ENCODE data around the gene KIF11.
"Not testable (repeated sequence)": the region's sequence is repeated elsewhere in the genome, so short reads cannot be mapped to it uniquely, and the experiment has no call there.

Gene KIF11

DNA sequence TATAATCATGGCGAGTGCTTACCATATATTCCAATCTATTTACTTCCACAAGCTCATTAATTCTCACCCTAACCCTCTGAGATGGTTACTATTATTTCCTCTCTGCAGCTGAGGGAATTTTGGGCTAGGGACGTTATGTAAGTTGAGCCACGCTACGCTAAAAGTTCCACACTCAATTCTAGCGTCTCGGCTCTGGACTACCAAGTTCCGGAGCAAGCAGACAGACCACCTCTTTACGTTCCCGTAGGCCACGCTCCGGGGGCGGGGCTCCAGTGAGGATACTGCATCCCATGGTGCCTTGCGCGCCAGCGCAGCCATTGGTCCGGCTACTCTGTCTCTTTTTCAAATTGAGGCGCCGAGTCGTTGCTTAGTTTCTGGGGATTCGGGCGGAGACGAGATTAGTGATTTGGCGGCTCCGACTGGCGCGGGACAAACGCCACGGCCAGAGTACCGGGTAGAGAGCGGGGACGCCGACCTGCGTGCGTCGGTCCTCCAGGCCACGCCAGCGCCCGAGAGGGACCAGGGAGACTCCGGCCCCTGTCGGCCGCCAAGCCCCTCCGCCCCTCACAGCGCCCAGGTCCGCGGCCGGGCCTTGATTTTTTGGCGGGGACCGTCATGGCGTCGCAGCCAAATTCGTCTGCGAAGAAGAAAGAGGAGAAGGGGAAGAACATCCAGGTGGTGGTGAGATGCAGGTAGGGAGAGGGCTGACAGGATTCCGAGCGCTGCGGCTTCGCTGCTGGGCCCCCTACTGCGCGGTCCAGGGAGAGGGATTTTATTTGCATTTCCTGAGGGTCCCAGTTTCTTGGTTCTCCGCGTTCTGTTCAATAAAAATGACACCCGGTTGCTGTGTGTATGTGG lies at the start of gene KIF11:
TSS of gene KIF11 (plus strand) at position 370 of the 858 bp plus-strand sequence. CDS start at position 616, 246 bp downstream.
- DNase-seq (ENCODE audit: low spot score) = peak; percentile 98

DNA sequence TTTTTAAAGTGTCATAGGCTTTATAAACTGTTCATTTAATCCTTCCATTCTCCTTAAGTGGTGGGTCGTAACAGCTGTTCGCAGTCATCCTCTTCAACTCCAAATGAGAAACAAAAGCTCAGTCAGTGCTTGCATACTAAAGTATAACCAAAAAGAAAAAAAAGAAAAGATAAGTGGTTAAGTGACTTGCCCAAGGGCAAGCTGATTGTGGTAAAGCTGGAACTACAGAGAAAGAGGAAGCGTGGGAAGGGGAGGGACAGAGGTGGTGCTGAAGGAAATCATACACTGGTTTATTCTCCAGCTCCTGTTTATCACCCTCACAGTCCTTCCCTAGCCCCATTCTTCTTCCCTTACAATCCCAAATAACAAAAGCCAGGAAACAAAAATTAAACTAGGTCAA lies 48.6 kb upstream of the KIF11 start:
- DNase-seq (ENCODE audit: low spot score) = no peak

DNA sequence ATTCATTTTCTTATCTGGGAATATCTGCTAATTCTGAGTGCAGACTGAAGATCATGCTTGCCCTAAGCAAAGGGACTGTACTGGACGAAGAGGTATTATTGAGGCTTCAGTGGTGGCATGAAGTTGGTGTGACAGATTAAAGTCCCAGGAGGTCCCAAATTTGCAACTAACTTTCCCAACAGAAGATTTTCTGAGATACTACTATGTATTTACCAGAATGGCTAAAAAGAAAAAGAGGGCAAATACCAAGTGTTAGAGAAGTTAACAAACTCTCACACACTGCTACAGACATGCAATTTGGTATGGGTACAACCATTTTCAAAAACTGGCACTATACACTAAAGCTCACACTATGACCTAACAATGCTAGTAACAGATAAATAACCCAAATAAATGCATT lies 47.4 kb upstream of the KIF11 start:
- DNase-seq (ENCODE audit: low spot score) = no peak

DNA sequence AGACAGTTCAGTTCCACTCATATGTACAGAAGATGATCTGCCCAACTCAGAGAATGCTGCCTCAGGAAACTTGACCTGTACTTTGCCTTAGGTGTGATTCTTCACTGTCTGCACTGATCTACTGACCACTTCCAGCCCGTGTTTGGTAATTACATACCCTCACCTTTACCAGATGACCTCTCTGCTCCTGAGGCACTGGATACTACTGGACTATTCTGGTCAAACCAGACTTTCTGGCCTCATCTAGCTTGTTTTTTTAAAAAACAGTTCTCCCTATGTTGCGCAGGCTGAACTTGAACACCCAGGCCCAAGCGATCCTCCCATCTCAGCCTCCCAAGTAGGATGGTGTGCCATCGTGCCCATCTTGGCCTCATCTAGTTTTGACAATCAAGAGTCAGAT lies 45.3 kb upstream of the KIF11 start:
- no peak for DNase-seq (ENCODE audit: low spot score)

DNA sequence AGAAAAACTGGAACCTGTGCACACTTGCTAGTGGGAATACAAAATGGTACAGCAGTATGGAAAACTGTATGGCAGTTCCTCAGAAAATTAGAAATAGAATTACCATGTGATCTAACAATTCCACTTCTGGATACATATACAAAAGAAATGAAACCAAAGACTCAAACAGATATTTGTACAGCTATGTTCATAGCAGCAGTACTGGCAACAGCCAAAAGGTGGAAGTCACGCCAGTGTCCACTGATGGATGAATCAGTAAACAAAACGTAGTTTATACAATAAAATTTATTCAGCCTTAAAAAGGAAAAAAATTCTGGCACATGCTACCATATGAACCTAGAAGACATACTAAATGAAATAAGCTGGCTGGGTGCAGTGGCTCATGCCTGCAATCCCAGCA lies 42.0 kb upstream of the KIF11 start:
- DNase-seq (ENCODE audit: low spot score) = no peak

DNA sequence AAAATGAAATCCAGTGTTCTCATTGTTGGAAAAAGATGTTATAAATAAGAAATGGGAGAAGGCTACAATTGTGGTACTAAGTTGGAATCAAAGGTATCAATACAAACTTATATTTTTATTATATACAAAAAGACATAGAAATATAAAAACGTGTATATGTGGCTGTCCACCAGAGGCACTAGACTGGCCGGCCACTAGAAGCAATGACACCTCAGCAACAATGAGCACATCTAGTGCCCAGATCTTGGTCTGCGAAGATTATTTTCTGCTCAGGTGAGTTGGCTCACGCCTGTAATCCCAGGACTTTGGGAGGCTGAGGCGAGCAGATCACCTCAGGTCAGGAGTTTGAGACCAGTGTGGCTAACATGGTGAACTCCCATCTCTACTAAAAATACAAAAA lies 40.6 kb upstream of the KIF11 start:
- DNase-seq (ENCODE audit: low spot score) = no peak

DNA sequence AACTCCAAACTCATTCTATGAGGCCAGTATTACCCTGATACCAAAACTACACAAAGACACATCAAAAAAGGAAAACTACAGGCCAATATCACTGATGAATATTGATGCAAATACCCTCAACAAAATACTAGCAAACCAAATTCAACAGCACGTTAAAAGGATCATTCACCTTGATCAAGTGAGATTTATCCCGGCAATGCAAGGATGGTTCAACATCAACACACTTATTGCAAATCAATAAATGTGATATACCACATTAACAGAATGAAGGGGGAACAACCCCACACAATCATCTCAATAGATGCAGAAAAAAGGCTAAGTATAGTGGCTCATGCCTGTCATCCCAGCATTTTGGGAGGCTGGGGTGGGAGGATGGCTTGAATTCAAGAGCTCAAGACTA lies 39.0 kb upstream of the KIF11 start:
- DNase-seq (ENCODE audit: low spot score) = no peak

DNA sequence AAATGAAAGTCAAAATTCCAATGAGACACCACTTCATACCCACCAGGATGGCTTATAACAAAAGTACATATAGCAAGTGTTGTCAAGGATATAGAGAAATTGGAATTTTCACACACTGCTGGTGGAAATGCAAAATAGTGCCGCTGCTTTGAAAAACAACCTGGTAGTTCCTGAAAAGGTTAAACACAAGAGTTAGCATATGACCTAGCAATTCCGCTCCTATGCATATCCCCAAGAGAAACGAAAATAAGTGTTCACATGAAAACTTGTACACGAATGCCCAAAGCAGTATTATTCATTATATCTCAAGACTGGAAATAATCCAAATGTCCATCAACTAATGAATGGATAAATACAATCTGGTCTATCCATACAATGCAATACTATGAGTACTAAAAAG lies 33.9 kb upstream of the KIF11 start:
- DNase-seq (ENCODE audit: low spot score) = no peak

DNA sequence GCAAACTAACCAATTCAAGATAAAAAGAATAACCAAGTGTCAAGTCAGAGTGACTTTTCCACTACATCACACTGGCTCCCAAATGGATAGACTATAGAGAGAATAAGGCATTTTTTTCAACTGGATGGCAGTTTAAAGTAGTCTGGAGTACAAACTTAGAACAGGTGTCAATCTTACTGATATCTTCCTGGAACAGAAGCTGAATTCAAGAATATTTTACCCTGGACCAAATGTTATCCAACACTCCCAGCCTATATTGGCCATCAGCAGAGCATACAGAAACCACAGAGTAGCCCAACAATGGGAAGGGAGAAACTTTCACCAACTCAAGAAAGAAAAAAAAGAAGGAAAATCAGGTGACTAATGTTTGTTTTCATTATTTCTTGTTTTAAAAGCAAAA lies 30.5 kb upstream of the KIF11 start:
- DNase-seq (ENCODE audit: low spot score) = no peak

DNA sequence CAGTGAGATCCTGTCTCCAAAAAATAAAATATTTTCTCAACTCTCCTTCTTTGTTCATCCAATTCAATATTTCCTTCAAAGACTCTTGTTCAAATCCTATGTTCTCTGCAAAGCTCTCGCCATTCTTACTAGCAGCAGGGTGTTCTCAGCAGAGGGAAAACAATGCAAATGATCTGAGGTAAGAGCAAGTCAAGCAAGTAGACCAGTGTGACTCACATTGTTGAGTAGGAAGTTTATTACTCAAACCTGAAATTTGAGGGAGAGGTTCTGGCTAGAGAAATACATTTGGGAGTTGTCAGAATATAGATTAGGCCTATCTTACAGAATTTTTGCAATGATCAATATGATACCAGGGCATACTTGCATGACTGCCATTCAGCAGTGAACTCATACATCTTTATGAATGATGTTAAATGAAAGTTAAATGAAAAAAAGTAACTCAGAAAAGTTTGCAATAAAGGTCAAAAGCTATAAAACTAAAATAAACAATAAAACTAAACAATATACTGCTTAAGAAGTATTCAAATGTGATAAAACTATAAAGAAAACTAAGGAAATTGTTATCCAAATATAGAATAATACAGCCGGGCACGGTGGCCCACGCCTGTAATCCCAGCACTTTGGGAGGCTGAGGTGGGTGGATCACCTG lies 24.9 kb upstream of the KIF11 start:
- DNase-seq (ENCODE audit: low spot score) = no peak

DNA sequence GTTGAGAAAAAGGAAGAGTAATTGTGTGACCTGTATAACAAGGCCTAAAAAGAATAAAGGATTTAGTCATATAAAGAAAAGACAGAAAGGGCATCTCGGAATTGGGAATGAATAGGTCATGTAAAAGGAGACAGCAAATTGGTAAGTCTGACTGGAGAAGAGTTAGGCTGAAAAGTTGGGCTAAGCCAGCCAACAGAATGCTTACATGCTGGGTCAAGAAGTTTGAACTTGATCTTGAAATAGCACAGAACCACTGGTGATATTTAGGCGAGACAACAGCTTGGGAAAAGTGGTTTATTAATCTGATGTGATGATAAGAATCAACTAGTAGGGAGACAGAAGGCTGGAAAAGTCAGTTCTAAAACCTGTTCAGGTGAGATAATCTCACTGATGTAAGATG lies 23.9 kb upstream of the KIF11 start:
- no peak for DNase-seq (ENCODE audit: low spot score)

DNA sequence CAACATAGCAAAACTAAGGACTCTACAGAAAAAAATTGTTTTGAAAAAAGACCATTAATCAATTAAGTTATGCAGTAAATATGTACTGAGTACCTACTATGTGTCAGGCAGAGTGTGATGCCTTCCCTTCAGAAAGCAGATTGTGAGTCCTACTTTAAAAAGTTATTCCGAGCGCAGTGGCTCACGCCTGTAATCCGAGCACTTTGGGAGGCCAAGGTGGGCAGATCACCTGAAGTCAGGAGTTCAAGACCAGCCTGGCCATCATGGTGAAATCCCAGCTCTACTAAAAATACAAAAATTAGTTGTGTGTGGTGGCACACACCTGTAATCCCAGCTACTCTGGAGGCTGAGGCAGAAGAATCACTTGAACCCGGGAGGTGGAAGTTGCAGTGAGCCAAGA lies 23.3 kb upstream of the KIF11 start:
- not testable (repeated sequence) for DNase-seq (ENCODE audit: low spot score)

DNA sequence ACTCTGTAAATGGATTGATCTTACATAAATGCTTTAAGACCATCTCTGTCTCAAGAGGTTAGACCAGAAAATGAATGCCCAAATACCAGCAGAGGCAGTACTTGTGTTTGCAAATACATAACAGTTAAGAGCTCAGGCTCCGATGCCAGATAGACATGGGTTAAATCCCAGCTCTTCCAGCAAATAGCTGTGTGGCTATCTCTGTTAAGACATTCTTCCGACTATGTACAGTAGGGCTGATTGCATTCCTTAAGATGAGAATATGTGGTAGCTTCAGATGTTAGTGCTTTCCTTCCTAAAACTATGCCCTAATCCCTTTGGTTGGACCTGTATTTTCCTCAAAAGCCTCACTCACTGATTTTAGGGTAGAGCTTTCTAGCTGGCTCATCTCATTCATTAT lies 21.3 kb upstream of the KIF11 start:
- no peak for DNase-seq (ENCODE audit: low spot score)

DNA sequence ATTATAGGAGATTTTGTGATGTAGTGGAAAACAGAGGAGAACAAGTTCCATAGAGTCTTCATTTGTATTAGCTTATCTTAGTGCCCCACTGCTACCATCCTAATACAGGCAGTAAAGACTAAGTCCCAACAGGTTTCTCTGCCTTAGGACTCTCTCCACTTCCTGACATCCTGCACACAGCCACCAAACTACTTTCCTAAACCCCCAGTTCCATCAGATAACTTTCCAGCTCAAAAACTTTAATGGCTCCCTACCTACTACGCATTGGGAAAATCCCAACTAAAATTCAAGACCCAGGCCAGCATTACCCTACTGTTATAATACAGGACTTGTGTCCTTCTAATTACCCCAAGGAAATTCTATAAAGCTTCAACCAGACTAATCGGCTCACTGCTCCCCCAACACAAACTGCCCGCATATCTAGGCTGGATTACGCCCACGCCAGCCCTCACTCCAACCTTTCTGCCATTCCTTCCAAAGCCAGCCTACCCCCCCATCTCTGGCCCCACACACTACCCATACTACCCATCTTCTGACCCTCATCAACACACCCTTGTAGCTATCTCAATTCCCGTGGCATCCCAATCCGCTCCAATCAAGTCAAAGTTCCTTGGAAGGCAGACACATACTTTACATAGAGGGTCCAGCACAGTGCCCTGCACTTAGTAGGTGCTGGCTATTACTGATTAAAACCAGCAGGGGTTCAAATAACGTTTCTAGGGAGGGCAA lies 20.4 kb upstream of the KIF11 start:
- DNase-seq (ENCODE audit: low spot score) = no peak

DNA sequence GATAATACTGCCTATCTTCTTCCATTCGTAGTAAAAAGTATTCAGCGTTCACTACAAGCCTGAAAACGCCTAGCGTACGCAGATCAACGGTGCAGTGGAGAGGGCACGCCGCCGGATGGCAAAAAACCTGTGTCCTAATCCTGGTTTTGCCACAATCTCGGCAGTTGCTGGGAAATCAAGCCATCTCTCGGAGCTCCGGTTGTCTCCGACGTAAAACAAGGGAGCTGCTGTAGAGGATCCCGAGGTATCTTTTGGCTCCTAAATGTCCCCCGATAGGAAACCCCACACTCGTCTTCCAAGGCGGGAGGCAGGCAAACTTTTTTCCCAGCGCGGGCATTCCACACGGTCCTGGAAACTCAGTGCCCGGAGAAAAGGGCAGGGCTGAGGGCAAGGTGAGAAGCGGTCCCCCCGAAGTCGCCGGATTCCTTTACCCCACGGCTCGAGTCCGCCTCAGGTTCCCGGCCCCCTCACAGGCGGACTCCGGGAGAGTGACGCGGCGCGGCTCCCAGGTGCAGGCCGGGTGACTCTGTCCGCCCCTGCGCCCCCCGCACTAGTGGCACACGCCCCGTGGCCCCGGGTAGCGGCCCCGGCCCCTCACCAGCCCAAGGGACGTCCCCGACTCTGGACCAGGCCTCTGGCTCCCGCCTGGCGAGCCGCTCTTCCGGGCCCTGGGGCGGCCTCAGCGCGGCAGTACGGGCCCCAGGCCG lies 19.7 kb upstream of the KIF11 start:
- DNase-seq (ENCODE audit: low spot score) = peak; percentile 38

DNA sequence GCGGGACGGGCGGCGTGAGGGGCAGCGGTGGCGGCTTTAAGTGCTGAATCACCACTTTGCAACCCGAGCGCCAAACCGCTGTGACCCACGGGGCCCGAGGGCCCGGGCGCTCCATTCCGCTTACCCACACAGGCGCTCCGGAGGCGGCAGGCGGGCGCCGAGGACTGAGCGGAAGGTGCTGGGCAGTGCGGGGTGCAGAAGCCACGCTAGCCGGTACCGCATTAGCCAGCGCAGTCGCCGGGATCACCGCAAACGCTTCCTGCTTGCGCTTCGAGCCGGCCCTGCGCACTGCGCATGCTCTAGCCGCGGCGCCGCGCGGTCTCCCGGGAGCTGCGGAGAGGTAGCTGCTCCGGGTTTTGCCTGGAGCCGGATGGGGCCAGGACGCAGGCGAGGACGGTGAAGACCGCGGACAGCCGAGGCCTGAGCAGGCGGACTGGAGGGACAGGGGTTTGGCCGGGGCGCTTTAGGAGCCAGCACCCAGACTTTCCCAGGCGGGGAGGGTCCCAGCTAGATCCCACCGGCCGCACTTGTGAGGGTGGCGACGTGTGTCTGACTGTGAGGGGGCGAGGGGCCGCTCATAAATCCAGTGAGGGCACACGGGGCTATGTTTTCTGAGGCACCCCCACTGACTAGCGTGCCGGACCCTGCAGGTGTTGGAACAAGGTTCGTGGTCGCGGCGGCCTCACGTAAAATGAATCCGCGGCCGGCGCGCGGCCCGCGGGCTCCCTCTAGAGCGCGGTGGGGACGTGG lies 19.0 kb upstream of the KIF11 start, which contains the start of gene IDE:
TSS of gene IDE (minus strand) at position 296 of the 750 bp plus-strand sequence. CDS start at position 222, 74 bp downstream.
- peak; percentile 82 for DNase-seq (ENCODE audit: low spot score)

DNA sequence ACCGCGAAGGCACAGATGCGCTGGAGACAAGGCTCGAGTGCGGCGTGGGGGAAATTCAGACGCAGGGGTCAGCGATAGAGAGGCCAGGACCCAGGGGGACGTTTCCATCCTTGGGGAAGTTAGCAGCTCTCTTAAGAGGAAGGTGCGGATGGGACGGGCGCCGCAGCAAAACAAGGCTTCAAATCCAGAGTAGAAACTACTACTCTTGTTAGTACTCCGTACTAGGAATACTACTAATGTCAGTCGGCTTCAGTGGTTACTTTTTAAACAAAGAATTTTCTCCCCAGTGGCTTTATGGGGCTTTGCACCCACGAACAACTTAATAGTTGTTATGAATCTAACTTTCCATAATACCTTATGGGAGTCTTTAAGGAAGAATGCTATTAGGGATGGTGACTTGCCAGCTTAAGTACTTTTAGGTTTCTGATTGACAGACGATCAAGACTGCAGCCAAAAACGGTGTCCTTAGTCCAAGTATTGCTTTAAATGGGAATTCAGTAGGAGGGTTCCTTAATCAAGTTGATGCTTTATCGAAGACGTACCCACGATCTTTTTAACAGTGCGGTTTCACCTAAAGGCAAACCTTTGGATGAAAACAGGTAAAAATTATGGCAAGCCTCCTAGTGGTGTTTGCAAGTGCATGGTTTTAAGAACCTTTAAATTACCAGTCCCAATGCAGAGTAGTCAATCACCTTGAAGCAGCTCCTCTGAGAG lies 18.2 kb upstream of the KIF11 start:
- no peak for DNase-seq (ENCODE audit: low spot score)

DNA sequence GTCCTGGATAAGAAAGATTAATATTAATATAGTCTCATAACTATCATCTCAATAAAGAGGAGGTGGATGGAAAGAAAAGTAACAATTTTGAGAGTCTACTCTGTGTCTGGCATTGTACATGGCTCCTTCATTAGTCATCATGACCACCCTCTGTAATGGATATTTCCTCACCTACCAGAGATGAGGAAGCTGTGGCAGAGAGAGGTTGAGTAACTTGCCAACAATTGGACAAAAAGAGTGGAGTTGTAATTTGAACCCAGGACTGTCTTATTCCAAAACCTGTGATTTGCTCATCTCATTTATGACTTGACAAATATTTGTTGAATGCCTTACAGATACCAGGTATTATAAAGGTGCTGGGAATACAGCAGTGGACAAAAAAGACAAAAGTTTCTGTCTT lies 17.0 kb upstream of the KIF11 start:
- DNase-seq (ENCODE audit: low spot score) = no peak

DNA sequence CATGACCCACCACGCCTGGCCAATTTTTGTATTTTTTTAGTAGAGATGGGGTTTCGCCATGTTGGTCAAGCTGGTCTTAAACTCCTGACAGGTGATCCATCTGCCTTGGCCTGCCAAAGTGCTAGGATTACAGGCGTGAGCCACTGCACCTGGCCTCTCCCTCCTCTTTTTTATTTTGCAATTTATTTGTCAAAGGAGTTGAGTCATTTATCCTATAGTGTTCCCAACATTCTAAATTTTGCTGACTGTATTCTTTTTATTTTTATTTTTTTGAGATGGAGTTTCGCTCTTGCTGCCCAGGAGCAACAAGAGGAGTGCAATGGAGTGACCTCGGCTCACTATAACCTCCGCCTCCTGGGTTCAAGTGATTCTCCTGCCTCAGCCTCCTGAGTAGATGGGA lies 10.6 kb upstream of the KIF11 start:
- not testable (repeated sequence) for DNase-seq (ENCODE audit: low spot score)

DNA sequence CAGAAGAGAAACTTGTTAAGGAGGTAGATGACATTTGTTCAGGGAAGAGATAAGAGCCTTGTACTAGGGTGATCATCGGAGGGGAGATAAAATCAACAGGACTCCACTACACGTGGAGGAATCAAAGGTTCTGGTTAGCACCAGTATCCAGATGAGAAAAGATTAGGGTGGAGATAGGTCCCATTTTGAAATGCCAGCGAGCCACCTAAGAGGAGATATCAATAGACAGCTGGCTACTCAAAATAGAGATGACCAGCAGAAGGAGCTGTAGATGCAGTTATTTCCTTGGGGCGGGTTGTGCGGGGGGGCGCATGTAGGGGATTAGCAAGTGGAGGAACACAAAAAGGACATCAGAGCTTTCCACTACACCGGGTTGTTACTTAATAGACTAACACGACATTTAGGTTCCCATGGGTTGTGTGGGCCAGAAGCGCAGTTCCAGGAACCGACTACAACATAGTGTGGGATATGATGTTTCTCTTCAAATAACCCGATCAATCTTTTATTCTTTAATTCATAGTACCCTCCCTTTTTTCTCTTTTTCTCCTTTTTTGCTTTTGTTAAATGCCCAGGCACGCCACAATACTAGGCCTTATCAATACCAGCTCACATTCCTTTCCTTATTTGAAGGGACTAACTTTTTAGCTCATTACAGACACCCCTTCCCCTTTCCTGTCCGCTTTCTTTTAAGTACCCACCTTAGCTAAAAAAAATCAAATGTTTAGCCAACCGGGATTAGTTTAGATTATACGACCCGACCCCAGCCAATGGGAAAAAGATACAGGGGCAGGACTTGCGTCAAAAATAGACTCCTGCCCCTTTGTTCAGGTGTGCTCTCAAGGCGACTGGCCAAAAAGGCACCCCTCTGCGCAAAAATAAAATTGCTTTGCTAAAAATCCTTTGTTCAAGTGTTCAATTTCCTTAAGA lies 2.0 kb upstream of the KIF11 start:
- DNase-seq (ENCODE audit: low spot score) = peak; percentile 54
